ENCODE measurements around the gene EPO.

- TF ChIP-seq ZC3H10 (CRISPR knock-in tag; IDR thresholded peaks at IDR 0.05) (no peak), ARNTL (CRISPR knock-in tag; IDR thresholded peaks at IDR 0.05; ENCODE audit: borderline replicate concordance, low read depth) (no peak), ZNF565 (CRISPR knock-in tag; conservative IDR thresholded peaks at IDR 0.05; ENCODE audit: low read depth) (no peak), TOX (CRISPR knock-in tag; IDR thresholded peaks at IDR 0.05; ENCODE audit: borderline replicate concordance) (no peak), OSR1 (CRISPR knock-in tag; IDR thresholded peaks at IDR 0.05) (no peak)
These were observed 9.8 kb upstream of the EPO start for GRCh38 chr7:100710452-100710851.

All from SK-N-SH treated with all-trans-retinoic acid at 6 μM for 48 hours (cell line).